AG04449 (cell line): ENCODE results near the gene HINFP.

Experiments used
- CTCF ChIA-PET: fragments of 350-600 bp; formaldehyde crosslinking; extraction: SDS; loops from one replicate; lab custom pipeline; 2021; ENCODE audit warnings: antibody characterized with exemption; lab: Yijun Ruan, JAX
- POLR2A ChIA-PET: fragments of 400-600, 350-600 bp; formaldehyde crosslinking; extraction: SDS; loops from one replicate; lab custom pipeline; 2020; ENCODE audit warnings: antibody characterized with exemption, inconsistent platforms; lab: Yijun Ruan, JAX
- DNase-seq: peaks from one replicate; pipeline ENCODE4 v3.0.0-alpha.2; 2010; ENCODE audit warnings: low read depth, low spot score
- H3K4me3 ChIP-seq: 2 replicates; pipeline ENCODE4 v1.5.1; 2011; ENCODE audit warnings: low read depth, mild to moderate bottlenecking, control low read depth, low read length
- CTCF ChIP-seq: IDR thresholded peaks from one replicate; pipeline ENCODE4 v1.5.1; 2011; ENCODE audit warnings: mild to moderate bottlenecking, moderate library complexity, low read length, control low read depth, inconsistent platforms; ENCODE audit not compliant: insufficient read depth; ENCODE audit errors: missing control alignments

The HINFP gene

GRCh38 chr11:119154178-119154577, 32.8 kb downstream of the HINFP start:
- DNase-seq = no peak
- no peak overlapping the region for H3K4me3 ChIP-seq
- POLR2A ChIA-PET = no interaction called here
- TF ChIP-seq CTCF = no peak
- CTCF ChIA-PET = interaction anchor here (0.6 to 14.6 kb wide), 5 partner anchors 10 to 46 kb away, joined by 3 to 139 read pairs (median 3); partner anchors contain the start of gene NLRX1

DNA sequence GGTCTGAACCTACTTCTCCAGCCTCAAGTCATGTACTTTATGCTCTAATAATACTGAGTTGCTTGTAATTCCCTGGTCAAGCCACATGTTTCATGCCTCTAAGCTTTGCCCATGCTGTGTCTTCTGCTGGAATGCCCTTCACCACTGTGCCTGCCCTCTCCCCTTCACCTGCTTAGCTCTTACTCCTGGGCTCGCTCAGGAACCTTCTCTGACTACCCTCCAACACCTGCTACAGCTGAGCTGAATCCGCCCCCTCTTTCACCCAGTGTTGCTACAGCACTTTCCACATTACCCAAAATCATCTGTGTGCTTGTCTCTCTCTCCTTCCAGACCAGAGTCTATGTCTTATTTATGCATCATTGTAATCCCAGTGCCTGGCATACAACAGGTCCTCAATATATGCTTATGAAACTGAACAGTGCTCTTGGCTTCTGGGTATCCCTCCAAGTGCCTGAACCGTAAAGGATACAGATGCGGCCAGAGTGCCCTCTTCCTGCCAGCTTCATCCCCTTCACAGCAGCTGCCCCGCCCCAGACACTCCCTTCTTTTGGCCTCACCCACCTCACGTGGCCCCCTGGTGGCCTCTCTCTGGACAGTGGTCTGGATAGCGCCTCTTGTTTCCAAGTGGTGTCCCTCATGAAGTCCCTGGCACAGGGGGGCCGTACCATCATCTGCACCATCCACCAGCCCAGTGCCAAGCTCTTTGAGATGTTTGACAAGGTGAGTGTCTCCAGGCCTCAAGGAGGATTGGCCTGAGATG, 34.5 kb downstream of the HINFP start:
- TF ChIP-seq CTCF = peak; percentile 4
- DNase-seq = no peak
- ChIA-PET POLR2A (no interaction called here), CTCF (interaction anchor here (0.9 to 14.6 kb wide), 5 partner anchors 11 to 49 kb away, joined by 4 to 139 read pairs (median 23); partner anchors contain the start of gene NLRX1)
- no peak overlapping the region for H3K4me3 ChIP-seq

DNA sequence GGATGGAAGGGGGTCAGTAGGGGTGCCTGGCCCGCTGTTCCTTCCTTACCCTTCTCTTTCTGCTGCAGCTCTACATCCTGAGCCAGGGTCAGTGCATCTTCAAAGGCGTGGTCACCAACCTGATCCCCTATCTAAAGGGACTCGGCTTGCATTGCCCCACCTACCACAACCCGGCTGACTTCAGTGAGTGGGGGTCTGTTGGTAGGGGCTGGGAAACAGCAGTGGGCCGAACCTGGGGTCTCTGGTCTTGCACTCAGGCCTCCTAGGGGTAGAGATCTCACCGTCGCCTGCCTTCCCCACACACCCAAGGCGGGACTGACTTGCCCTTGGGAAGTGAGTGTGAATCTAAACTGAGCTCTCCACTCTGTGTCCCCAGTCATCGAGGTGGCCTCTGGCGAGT, 35.1 kb downstream of the HINFP start:
- ChIA-PET CTCF (interaction anchor here (1.2 to 14.6 kb wide), 3 partner anchors 12 to 49 kb away, joined by 5 to 139 read pairs (median 23); partner anchors contain the start of gene NLRX1), POLR2A (no interaction called here)
- DNase-seq = no peak
- H3K4me3 ChIP-seq = no peak overlapping the region
- TF ChIP-seq CTCF = no peak

DNA sequence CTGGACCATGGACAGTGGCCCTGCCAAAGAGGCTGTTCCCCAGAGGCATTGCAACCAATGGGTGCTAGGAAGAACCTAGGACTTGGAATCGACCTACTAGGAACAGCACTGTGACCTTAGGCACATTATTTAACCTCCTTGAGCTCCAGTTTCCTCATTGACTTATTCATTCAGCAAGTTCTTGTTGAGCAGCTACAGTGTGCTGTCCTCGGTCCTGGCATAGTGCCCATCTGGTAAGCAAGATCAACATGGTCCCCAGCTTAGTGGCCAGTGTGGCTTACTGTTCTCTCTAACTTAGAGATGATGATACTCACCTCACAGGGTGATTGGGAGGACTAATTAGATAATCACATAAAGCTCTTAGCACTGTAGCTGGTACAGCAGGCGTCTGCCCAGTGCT, 35.7 kb downstream of the HINFP start:
- DNase-seq = no peak
- no peak for TF ChIP-seq CTCF
- H3K4me3 ChIP-seq = no peak overlapping the region
- POLR2A ChIA-PET = no interaction called here
- CTCF ChIA-PET = interaction anchor here (2.4 to 14.6 kb wide), 2 partner anchors 12 kb away, joined by 23 to 139 read pairs; partner anchors contain the start of gene NLRX1

GRCh38 chr11:119158467-119158866, 37.1 kb downstream of the HINFP start:
- H3K4me3 ChIP-seq = no peak overlapping the region
- no peak for DNase-seq
- ChIA-PET CTCF (interaction anchor here (2.4 to 14.6 kb wide), 2 partner anchors 10 to 14 kb away, joined by 23 to 139 read pairs; partner anchors contain the start of gene NLRX1), POLR2A (no interaction called here)
- no peak for TF ChIP-seq CTCF

DNA sequence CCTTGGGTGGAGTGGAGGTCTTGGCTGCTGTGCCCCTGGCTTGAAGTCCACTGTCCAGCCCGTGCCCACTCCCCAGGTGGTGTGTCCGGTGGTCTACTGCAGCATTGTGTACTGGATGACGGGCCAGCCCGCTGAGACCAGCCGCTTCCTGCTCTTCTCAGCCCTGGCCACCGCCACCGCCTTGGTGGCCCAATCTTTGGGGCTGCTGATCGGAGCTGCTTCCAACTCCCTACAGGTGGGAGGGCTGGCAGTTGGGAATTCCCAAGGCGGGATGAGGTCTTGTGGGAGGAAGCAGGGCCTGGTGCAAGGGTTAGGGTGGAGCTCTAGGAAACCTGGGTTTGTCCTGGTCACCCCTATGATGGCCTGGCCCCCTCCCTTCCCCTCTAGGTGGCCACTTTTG, 38.8 kb downstream of the HINFP start:
- H3K4me3 ChIP-seq = no peak overlapping the region
- POLR2A ChIA-PET = interaction anchor here (0.9 kb wide), 1 partner anchor 9 kb away, joined by 3 read pairs; no protein-coding TSS in a partner anchor
- CTCF ChIA-PET = interaction anchor here (2.1 to 14.6 kb wide), 3 partner anchors 9 to 37 kb away, joined by 6 to 139 read pairs (median 9); partner anchors contain the start of gene NLRX1
- no peak for DNase-seq
- no peak for TF ChIP-seq CTCF
